SK-N-SH (cell line): ENCODE results near the gene SIM1.

Experiments
- CHD2 ChIP-seq: fragments of 150-350 bp; IDR thresholded peaks from 2 replicates; pipeline ENCODE4 v1.6.1; 2018; ENCODE audit warnings: low read length; ENCODE audit not compliant: partially characterized antibody
- CTCF ChIP-seq: fragments of 200-600 bp; sonication (generic); IDR thresholded peaks from 2 replicates; pipeline ENCODE4 v1.6.1; 2017; ENCODE audit warnings: antibody characterized with exemption, mild to moderate bottlenecking, moderate library complexity
- EP300 ChIP-seq, 2 experiments: IDR thresholded peaks; 2 replicates each; pipeline versions ENCODE4 v1.4.0 to v1.6.1; 2012; ENCODE audit warnings: borderline replicate concordance in 1 of 2, low read depth in 1 of 2, low read length in 1 of 2
- FOXJ3 ChIP-seq: sonication (generic); formaldehyde crosslinking; IDR thresholded peaks from 2 replicates; pipeline ENCODE4 v1.5.1; 2020; ENCODE audit warnings: mild to moderate bottlenecking, missing genetic modification reagents
- FOXM1 ChIP-seq: IDR thresholded peaks from 2 replicates; pipeline ENCODE4 v1.4.0; 2012; ENCODE audit warnings: low read depth, mild to moderate bottlenecking
- MAX ChIP-seq: IDR thresholded peaks from 2 replicates; pipeline ENCODE4 v1.4.0; 2012; ENCODE audit warnings: low read depth
- NFIC ChIP-seq: IDR thresholded peaks from 2 replicates; pipeline ENCODE4 v1.4.0; 2012; ENCODE audit warnings: borderline replicate concordance
- PBX3 ChIP-seq: IDR thresholded peaks from 2 replicates; pipeline ENCODE4; 2012
- RAD21 ChIP-seq: IDR thresholded peaks from 2 replicates; pipeline ENCODE4 v1.6.1; 2012; ENCODE audit warnings: mild to moderate bottlenecking, low read length
- RCOR1 ChIP-seq: fragments of 150-350 bp; IDR thresholded peaks from 2 replicates; pipeline ENCODE4 v1.6.1; 2017; ENCODE audit warnings: antibody characterized with exemption, low read length
- REST ChIP-seq: IDR thresholded peaks from 2 replicates; pipeline ENCODE4 v1.6.1; 2012; ENCODE audit warnings: mild to moderate bottlenecking, low read depth, low read length, moderate library complexity
- SIN3A ChIP-seq: IDR thresholded peaks from 2 replicates; pipeline ENCODE4 v1.6.1; 2012; ENCODE audit warnings: low read depth, mild to moderate bottlenecking, low read length, moderate library complexity, borderline replicate concordance
- USF2 ChIP-seq: fragments of 150-350 bp; IDR thresholded peaks from 2 replicates; pipeline ENCODE4 v1.6.1; 2017; ENCODE audit warnings: antibody characterized with exemption, low read length, low read depth, borderline replicate concordance

- TF ChIP-seq CTCF (no peak), USF2 (no peak), SIN3A (no peak), PBX3 (no peak), MAX (no peak), REST (no peak), EP300 (IDR thresholded peaks at IDR 0.05; ENCODE audit: borderline replicate concordance in 1 of 2, low read depth in 1 of 2, low read length in 1 of 2) (no peak), FOXM1 (no peak), FOXJ3 (CRISPR knock-in tag) (no peak), RCOR1 (no peak), NFIC (no peak), CHD2 (no peak), RAD21 (no peak)
Observed at GRCh38 chr6:100347901-100348550, 116.7 kb downstream of the SIM1 start.
